Brain pericyte (primary cell): ENCODE measurements around the gene C6orf89.
"Not testable (repeated sequence)": the region's sequence is repeated elsewhere in the genome, so short reads cannot be mapped to it uniquely, and the experiment has no call there.

Experiments used
- DNase-seq: peaks from one replicate; pipeline ENCODE4 v3.0.0-alpha.2; 2012; ENCODE audit warnings: low read depth, low spot score

C6orf89 gene

DNA sequence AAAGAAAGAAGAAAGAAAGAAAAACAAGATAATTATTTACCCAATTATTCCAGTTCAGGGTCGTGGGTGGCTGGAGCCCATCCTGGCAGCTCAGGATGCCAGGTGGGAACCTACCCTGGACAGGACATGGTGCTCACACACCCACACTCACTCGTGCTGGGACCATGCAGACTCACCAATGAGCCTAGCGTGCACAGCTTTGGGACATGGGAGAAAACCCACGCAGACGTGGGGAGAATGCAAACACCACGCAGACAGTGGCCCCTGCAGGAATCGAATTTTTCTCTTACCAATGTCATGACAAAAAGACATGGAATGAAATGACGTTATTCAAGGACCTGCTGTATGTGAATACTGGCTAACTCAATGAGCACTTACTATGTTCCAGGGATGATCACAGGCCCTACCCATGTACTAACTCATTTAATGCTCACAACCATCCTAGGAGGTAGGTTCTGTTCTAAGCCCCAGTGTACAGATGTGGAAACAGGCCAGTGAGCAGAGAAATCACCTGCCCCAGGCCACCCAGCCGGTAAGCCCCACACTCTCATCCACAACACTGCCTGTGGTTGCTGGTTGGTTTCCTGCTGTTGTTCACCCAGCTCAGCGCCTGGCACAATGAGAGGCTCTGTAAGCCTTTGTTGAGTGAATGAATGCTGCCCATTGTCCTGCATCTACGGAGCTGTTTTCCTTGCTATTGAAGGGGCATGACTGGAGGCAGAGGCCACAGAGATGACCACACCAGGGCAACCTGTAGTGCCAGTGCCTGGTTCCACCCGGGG is 62.0 kb downstream of the C6orf89 start:
- DNase-seq, result no peak

DNA sequence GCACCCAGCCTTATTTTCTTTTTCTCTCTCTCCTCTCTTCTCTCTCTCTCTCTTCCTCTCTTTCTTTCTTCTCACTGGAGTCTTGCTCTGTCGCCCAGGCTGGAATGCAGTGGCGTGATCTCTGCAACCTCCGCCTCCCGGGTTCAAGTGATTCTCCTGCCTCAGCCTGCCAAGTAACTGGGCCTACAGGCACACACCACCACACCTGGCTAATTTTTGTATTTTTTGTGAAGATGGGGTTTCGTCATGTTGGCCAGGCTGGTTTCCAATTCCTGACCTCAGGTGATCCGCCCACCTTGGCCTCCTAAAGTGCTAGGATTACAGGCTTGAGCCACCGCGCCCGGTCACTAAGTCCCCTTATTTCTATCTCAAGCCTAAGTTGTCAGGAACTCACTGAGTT is 63.3 kb downstream of the C6orf89 start:
- not testable (repeated sequence) for DNase-seq

DNA sequence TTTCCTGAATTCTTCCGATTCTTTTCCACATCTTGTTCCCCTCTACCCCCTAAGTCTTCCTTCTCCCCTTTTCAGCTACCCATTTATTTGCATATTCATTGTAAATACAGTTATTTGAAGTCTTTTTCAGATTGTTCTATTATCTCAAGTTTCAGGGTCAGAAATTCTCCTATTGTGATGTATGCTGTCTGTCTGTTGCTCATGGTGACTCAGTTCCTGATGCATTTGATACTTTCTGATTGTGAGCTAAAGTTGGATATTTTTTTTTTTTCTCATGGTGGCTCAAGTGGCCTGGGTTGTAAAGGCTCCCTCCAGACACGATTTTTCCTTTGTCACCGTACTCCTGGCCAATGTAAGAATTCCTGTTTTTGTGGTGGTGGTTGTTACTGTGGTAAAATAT is 63.9 kb downstream of the C6orf89 start:
- no peak for DNase-seq

DNA sequence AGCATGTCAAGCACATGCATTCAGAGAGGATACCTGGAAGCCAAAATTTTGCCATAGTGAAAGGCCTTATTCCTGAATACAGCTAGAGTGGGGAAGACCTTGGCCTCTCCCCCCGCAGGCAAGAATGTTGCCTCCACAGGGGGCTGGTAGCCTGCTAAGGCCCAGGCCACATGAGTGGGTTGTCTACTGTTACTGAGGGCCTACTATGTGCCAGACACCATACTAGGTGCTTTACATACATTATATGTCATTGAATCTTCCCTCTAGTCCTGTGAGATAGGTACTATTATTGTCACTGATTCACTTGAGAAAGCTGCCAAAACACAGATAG is 68.1 kb downstream of the C6orf89 start:
- DNase-seq, result no peak

DNA sequence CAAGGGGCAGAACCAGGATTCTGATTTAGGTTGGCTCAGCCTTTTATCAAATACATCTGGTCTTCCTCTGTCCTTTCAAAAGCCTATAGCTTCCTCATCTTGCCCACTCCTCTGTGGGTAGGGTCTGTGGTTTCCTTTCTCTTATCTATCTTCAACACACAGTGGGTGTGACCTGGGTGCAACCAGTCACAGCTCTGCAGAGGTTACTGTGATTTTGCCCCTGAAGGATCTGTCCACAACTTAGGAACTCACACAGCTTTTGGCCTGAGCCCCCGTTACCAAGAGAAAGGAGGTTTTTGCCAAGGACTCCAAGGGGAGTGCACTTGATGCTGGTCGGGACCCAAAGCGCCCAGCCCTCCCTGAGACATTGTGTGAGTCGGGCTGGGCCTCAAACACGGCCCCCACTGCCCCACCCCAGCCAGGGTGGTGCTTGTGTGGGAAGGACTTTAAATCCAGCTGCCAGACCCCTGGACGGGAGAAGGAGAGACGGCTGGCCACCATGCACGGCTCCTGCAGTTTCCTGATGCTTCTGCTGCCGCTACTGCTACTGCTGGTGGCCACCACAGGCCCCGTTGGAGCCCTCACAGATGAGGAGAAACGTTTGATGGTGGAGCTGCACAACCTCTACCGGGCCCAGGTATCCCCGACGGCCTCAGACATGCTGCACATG is 68.6 kb downstream of the C6orf89 start, which contains the start of gene PI16:
Gene PI16, plus strand, starts transcription at position 477 of the 670 bp plus-strand sequence. Its CDS starts 23 bp downstream, at position 500.
- DNase-seq, result no peak

DNA sequence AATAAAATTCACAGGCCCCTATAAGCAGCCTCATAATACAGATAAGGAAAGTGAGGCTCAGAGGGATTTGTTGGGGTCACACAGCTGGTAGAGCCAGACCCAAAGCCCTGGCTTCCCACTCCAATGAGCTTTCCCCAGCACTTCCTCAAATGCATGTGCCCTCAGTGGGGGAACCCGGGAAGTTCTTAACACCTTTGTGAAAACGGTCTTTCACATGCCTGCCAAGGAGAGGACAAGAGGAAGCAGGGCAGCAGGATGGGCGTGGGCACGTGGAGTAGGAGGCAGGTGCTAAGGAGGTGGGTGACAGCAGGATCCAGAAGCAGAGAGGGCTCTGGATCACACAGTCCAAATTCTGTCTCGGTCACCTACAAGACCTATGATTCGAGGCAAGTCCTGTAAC is 69.4 kb downstream of the C6orf89 start:
- no peak for DNase-seq

DNA sequence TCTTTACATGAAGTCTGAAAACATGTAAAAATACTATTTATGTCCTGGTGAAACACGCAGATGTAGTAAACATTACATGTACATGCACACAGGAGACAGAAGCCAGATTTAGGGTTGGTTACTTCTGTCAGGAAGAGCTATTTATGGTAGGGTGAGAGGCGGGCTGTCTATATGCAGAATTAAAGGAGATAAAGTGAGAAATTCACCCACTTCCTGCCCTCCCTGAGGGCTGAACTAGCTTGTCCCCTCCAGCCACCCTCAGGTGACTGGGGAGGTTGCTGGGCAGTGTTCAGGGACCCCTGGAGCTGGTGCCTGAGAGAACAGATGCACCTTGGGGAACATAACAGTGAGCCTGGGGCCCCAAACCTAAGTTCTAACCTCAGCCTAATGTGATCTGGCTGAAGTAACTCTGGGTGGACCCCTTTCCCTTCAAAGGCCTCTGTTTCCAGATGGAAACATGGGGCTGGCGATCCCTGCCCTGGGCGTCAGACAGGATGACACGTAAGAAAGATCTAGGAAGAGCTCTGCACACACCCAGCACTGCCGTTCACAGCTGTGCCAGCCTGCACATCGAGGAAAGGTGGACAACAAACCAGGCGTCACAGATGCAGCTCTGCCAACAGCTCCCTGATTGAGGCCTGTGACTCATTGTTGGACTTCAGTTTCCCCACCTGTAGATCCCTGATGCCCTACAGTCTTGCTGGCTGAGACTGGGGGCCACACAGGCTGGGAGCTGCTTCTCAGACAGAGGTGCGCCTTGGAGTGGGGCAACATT is 70.1 kb downstream of the C6orf89 start:
- no peak for DNase-seq

DNA sequence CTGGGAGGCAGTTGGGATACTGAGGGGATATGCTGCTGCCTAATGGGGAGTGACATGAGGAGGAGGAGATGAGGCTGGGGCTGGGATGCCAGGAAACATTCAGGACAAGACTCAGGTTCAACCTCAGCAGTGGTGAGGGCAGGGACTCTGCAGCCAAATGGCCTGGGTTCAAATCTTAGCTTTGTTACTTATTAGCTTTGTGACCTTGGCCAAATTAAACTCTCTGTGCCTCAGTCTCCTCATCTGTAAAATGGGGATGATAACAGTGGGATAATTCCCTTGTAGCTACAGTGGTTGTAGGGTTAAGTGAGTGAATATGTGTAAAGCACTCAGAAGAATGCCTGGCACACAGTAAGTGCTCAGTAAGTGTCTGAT is 70.7 kb downstream of the C6orf89 start:
- no peak for DNase-seq

DNA sequence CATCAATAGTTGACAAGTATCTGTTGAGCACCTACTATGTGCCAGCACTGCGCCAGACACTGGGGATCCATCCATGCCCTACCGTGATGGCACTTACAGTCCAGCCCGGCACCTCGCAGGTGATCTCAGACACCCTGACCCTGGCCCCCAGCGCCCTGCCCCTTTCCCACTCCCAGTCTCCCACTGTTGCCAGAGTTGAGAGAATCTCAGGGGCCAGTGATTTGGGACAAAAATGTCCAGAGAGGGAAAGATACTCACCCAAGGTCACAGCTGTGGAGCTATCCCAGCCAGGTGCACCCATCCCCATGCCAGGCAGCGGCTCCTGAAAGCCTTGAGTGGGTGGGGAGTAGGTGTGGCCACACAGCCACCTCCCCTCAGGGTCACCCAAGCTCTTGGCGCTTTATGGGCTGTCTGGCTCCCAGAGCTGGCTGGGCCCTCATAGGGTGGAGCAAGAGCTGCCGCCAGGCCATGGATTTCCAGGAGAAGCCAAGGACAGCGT is 72.1 kb downstream of the C6orf89 start:
- DNase-seq, result no peak

DNA sequence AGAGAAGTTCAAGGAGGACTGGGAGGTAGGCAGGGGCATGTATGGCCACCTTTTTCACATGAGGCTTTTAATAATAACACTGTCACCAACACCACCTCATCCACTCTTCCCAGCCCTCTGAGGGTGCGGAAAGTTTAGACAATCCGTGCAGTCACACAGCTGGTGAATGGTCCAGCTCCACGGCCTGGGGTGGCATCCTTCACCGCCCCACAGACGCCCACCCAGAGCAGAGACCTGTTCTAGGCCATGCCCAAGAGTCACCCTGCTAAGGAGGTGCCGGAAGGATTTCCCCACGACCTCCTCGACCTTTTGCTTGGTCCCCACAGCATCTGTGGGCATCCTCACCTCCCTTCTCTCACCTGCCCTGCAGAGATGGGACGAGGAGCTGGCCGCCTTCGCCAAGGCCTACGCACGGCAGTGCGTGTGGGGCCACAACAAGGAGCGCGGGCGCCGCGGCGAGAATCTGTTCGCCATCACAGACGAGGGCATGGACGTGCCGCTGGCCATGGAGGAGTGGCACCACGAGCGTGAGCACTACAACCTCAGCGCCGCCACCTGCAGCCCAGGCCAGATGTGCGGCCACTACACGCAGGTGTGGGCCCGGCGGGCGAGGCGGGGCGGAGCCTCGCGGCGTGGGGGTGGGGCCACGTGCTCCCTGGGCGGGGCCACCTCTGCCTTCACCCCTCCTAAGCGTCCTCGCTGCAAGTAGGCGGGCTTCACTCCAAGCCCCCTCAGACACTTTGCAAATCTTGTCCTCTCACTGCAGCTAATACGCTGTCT is 73.2 kb downstream of the C6orf89 start:
- no peak for DNase-seq

DNA sequence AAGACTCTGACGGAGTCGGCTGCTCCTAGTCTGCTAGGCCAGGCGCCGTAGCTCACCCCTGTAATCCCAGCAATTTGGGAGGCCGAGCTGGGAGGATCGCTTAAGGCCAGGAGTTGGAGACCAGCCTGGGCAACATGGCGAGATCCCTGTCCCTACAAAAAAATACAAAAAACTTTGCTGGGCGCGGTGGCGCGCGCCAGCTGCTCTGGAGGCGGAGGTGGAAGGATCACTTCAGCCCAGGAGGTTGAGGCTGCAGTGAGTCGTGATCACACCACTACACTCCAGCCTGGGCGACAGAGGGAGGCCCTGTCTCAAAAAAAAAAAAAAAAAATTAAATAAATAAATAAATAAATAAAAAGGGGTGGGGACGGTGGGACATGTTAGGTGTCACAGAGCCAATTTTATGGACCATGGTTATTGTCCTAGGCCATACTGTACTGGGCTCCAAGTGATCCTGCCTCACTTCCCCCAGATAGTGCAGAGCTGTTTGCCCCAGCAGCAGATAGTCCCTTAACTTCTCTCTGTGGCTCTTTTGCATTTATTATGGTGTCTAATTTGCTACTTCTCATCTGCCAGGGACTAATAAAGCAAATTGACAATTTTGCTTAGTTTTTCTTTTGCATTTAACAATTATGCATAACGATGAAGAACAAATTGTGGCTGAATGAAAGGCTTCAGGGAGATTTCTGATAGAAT is 74.0 kb downstream of the C6orf89 start:
- DNase-seq, result no peak

DNA sequence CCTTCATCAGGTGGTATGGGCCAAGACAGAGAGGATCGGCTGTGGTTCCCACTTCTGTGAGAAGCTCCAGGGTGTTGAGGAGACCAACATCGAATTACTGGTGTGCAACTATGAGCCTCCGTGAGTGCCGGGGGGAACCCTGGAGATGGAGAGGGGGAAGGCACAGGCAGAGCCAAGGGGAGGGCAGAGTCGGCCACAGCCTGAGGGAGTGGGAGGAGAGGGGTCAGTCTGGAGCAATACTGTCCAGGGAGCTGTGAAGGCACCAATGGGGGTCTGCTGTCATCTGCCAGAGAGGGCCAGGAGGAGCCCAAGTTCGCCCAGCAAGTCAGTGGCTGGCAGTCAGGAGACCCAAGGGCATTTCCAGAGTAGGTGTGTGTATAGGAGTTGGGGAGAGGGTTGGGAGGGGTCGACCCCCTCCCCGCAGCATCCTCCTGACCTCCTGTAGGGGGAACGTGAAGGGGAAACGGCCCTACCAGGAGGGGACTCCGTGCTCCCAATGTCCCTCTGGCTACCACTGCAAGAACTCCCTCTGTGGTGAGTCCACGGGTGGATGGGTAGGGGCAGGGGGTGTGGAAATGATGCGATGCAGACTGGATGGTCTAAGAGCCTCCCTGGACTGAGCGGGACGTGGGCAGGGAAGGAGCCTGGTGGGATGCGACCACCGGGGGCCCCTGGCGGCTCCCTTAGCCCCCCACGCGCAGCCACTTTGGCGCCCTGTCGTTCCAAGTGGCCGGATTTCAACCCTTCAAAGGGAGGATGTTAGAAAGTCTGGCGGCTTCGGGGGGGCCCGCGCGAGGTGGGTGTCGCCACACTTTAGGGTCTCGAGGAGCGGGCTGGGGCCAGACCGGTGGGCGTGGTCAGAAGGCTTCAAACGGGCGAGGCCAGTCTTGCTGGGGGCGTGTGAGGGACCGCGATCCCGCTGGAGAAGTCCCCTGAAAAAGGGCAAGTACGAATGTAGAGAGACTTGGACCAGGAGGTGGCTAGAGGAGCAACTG is 76.0 kb downstream of the C6orf89 start:
- DNase-seq, result no peak

DNA sequence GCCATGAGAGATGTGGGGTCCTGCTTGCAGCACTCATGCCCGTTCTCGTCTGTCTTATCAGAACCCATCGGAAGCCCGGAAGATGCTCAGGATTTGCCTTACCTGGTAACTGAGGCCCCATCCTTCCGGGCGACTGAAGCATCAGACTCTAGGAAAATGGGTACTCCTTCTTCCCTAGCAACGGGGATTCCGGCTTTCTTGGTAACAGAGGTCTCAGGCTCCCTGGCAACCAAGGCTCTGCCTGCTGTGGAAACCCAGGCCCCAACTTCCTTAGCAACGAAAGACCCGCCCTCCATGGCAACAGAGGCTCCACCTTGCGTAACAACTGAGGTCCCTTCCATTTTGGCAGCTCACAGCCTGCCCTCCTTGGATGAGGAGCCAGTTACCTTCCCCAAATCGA is 77.1 kb downstream of the C6orf89 start:
- DNase-seq, result no peak

DNA sequence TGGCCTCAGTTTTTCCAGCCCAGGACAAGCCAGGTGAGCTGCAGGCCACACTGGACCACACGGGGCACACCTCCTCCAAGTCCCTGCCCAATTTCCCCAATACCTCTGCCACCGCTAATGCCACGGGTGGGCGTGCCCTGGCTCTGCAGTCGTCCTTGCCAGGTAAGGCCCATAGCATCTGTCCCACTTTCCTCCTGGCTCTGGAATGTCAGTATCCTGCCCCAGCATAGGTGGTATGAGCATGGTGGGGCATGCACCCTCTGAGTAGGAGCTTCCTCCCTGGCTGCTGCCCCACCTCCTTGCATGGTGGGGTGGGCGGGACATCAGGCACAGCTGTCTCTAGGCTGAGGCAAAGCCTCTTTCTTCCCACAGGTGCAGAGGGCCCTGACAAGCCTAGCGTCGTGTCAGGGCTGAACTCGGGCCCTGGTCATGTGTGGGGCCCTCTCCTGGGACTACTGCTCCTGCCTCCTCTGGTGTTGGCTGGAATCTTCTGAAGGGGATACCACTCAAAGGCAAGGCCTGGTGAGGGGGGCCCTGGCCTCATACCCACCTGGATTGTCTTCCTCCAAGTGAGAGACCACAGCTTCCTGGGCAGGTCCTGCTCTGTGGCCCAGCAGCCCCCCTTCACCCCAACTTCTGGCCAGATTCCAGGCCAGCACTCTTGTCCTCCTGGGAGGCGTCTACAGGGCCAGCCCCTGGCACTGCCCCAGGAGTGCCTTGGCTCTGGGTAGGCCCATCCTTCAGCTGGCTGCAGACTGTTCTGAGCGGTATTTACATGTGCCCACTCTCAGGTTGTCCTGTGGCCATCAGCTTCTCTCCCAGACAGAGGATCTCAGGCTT is 77.9 kb downstream of the C6orf89 start:
- DNase-seq, result no peak

DNA sequence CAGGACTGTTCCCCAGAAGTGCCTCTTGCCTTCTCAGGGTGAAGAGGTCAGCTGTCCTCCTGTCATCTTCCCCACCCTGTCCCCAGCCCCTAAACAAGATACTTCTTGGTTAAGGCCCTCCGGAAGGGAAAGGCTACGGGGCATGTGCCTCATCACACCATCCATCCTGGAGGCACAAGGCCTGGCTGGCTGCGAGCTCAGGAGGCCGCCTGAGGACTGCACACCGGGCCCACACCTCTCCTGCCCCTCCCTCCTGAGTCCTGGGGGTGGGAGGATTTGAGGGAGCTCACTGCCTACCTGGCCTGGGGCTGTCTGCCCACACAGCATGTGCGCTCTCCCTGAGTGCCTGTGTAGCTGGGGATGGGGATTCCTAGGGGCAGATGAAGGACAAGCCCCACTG is 78.6 kb downstream of the C6orf89 start:
- DNase-seq, result no peak

DNA sequence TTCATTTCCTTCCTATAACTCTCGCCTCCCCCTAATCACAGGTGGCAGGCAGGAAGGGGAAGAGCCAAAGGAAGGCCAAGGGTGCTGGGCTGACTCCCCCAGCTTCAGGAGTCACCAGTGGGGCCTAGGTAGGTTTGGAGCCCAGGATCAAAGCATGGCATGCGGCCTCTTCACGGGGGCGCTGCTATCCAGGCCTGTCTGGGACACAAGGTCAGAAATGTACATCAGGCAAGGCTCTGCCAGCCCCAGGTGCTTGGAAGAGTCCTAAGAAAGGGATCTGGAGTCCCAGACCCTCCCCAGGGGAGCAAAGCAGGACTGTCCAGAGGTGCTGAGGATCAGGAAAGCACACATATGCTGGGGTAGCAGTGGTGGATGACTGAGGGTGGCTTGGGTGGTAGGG is 79.2 kb downstream of the C6orf89 start:
- DNase-seq, result no peak

DNA sequence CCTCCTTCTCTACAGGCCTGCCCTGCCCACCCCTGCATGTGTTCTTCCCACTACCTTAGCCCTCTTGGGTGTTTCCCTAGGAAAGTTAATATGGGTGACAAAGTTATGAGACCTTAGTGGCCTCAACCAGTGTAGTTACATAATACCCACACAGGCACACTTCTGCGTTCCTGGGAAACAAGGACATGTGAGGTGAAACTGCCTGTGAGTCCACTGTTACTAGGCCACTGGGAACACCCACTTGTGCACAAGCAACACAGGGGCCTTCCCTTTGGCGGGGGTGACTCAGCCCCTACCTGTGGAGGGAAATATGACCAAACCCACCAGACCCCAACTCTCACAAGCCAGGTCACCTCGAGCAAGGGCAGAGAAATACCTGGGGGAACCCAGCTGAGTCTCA is 81.5 kb downstream of the C6orf89 start:
- no peak for DNase-seq

DNA sequence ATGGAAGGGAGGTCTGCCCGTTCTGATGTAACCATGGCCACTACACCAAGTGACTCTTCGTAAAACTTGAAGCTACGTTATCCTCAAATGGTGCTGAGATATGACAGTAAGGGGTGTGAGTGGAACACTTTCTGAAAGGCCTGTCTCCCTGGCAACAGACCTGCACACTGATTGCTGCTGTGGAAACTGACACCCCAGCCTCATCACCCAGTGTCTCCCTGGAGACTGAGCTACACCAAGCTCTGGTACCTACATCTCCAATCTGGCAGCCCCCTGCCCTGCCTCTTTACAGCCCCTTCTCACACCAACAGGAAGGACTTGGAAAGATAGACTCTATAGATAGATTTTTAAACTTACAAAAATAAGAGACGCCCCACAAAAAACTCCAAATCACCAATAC is 82.0 kb downstream of the C6orf89 start:
- DNase-seq, result no peak
